Stimulated activated CD8-positive, alpha-beta memory T cell treated with anti-CD3 and anti-CD28 coated beads, Interleukin-4, amount 100 ng/mL, for 4 hours (primary cell): ENCODE results near the gene CRYBA2.
A peak's percentile ranks its signal among the peaks of the same experiment; 100 is the strongest.

Source experiments
- DNase-seq, 2 donors: peaks; one replicate each; pipeline ENCODE4 v3.0.0-alpha.2; 2020; ENCODE audit warnings: low read depth in 2 of 2, low spot score in 1 of 2

Gene CRYBA2

DNA sequence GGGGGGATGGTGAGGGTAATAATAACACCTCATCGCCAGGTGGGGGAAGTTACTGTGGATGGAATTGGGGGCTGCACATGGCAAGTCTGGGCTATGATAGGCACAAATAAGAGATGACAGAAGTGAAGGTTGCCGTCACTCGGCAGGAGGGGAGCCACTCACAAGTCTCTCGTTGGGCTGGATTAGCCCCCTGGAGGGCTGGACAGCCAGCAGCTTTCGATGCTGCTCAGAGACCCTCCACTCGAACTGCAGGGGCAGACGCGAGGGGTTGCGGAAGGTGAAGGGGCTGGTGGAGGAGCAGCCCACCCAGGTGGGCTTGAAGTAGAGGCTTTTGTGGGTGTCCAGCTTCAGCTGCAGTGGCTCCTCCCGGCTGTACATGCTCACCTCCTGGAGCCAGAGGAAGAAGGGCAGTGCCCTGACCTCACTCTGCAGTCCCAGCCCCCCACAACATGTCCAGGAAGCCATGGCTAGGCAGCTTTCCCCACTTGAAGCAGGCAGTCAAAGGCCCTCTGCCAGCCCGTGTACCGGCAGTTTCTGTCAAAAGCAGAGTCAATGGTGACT, 29.9 kb upstream of the CRYBA2 start:
- DNase-seq, result no peak

- DNase-seq, result no peak
Measured at GRCh38 chr2:219022616-219023015, 29.4 kb upstream of the CRYBA2 start.

GRCh38 chr2:219022041-219022440, 28.8 kb upstream of the CRYBA2 start:
- no peak for DNase-seq

GRCh38 chr2:219021591-219021990, 28.4 kb upstream of the CRYBA2 start:
- DNase-seq, result no peak

DNA sequence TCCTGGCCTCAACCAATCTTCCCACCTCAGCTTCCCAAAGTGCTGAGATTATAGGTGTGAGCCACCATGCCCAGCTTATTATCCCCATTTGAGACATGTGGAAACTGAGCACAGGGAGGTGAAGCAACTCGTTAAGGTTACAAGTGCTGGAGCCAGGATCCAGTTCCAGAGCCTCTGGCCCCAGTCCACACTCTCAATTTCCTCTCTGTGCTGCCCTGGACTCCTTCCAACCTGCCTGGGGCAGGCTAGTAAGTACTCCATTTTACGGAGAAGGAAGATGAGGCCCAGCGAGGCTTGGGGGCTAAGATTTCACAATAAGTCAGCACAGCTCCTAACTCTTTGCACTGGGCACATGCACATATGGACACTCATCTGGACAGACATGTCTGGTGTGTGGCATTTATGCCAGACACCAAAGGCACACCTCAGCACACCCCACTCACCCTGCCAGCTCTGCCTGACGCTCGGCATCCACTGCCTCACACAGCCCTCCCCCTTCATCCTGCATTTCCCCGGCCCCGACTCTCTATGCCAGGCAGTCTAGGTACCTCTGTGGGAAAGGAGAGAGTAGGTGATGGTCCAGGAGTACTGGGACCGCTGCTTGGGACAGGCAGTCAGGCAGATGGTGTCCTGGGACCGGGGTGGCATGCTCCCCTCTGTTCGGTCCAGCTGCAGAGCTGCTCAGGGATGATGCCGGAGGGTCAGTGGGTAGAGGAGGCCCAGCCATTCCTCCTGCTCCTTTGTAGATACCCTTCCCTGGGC, 27.6 kb upstream of the CRYBA2 start:
- DNase-seq, result no peak

GRCh38 chr2:219019436-219019835, 26.2 kb upstream of the CRYBA2 start:
- no peak for DNase-seq

- DNase-seq, result no peak
Measured at GRCh38 chr2:219018726-219019125, 25.5 kb upstream of the CRYBA2 start.

DNA sequence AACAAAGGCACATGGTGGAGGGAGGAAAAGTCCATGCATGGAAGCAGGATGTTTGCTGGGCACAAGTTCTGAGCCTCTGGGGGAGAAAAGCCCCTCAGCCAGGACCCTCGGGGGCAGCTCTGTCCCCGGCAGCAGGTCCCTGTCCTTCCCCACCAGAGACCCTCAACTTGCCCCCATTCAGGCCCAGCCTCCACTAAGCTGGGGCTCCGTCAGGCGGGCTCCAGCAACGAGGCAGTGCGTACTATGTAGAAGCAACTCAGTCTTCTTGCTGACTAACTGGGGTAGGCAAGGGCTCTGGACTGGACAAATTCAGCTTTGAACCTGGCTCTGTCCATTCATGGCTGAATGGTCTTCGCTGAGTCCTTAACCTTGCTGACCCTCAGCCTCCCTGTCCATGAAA, 25.1 kb upstream of the CRYBA2 start:
- no peak for DNase-seq

GRCh38 chr2:219017201-219017931, 24.1 kb upstream of the CRYBA2 start:
- DNase-seq, result no peak

DNA sequence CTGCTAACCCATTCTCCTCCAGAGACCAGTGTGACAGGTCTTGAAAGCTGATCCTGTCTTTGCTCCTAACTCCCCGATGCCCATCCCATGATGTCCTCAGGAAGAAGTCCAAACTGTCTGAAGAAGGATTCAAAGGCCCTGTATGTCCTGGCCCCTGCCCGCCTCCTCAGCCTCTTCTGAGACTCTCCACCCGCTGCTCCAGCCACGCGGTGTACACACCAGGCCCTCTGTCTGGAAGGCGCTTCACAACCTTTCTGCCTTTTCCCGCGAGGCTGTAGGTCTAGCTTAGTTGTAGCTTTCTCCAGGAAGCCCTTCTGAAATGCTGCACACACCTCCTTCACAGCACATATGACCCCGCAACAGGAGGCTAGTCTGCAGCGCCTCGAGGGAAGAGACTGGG, 23.5 kb upstream of the CRYBA2 start:
- no peak for DNase-seq

GRCh38 chr2:219010873-219011272, 17.7 kb upstream of the CRYBA2 start:
- DNase-seq, result no peak

DNA sequence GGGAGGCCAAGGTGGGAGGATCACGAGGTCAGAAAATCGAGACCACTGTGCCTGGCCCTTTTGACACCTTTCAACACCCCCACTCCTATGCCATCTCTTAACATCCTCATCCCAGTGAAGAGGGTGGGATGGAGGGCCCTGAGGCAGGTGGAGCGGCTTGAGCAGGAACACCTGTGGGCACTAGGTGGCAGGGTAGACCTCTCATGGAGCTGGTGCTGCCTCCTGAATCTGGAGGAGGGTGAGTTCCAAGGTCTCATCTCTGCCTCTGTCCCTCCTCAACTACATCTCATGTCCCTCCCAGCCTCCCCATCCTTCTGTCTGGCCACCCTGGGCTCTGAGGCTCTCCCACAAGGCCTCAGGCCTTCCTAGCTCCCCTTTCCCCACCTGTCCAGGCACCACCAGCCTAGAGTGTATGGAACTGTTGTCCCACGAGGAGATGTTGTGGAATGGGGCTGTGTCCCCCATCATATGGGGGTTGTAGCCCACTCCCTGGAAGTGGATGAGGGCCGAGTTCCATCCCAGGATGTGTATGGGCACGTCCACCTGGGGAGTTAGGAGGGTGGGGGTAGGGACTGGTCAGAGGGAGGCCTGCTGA, 17.0 kb upstream of the CRYBA2 start:
- DNase-seq, result no peak

DNA sequence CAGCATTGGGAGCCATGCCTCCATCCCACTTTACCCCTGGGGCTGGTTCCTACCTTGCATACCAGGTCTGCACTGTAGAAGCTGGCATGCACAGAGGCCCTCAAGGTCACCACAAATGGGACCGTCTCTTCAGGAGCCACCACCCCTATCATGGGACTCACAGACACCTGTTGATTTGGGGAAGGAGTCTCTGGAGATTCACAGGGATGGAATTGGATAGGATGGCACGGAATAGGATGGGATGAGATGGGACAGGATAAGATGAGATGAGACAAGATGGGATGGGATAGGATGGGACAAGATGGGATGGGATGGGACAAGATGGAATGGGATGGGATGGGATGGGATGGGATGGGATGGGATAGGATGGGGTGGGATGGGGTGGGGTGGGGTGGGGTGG, 16.1 kb upstream of the CRYBA2 start:
- DNase-seq, result no peak

DNA sequence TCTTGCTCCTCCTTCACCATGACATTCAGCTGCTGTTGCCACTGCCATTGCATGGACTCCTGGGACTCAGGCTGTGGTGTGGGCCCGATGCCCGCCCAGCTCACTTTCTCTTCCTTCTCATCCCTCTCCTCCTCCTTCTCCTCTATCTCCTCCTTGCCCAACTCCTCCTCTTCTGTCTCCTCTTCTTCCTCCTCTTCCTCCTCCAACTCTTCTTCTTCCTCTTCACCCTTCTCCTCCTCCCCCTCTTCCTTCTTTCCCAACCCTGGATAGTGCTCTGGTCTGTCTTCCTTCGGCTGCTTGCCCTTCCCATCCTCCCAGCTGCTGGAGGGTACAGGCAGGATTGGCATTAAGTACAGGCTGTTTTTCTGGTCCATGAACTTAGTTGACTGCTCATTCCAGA, 10.8 kb upstream of the CRYBA2 start:
- no peak for DNase-seq

GRCh38 chr2:219003267-219003634, 10.0 kb upstream of the CRYBA2 start:
- no peak for DNase-seq

- no peak for DNase-seq
Measured at GRCh38 chr2:219002395-219003266, 9.4 kb upstream of the CRYBA2 start.

DNA sequence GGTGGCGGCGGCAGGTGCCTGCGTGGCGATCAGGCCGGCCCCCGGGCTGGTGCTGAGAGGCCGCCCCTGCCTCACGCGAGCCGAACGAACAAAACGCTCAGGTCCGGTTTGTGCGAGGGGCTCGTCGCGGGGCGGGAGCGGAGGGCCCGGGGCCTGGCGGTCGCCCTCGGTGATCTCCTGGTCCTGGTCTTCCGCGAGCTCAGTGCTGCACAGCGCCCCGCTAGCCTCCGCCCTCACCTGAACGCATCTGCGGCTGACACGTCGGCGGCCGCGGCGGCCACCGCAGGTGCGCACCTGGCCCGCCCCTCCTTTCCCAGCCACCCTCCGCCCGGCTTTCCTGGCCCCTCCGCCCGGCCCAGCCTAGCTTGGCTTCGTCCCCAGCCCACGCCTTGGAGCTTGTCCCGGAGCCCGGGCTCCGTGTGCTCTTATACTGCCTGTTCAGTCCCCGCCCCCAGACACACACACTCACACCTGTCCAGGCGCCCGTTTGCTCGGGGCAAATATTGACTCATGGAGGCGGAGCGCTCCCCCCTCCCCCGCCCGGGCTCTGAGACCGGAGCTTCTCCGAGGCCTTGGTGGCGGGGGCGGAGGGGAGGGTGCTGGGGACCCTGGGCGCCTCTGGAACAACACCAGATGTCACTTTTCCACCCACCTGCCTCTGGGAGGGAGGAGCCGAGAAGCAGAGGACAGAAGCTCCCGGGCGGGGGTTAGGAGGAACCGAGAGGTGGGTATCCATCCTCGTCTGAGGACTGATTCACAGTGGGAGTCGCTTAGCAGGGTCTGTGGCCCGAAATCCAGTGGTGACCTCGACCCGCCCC, 8.6 kb upstream of the CRYBA2 start:
- DNase-seq, result peak in 1 of 2 donors; percentile 50

DNA sequence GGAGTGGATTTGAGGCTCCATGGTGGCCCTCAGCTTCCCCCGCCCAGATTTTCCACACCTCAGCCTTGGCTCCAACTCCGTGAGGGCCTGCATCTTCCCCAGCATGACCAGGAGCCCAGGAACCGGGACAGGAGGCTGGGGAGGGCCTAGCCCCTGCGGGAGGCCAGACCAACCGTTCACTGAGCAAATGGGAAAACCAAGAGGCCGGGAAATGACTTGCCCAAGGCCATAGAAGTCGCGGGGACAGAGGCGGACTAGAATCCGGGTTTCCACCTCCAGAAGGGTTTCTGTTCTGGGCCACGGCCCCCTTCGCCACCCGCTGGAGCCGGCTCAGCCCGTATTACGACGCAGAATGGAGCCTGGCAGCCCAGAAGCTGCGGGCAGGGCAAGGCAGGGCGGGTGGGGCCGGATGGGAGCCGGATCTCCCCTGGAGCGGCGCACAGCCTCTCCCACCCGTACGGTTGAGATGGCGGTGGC, 7.9 kb upstream of the CRYBA2 start:
- DNase-seq, result no peak

GRCh38 chr2:219000569-219000960, 7.3 kb upstream of the CRYBA2 start:
- no peak for DNase-seq

DNA sequence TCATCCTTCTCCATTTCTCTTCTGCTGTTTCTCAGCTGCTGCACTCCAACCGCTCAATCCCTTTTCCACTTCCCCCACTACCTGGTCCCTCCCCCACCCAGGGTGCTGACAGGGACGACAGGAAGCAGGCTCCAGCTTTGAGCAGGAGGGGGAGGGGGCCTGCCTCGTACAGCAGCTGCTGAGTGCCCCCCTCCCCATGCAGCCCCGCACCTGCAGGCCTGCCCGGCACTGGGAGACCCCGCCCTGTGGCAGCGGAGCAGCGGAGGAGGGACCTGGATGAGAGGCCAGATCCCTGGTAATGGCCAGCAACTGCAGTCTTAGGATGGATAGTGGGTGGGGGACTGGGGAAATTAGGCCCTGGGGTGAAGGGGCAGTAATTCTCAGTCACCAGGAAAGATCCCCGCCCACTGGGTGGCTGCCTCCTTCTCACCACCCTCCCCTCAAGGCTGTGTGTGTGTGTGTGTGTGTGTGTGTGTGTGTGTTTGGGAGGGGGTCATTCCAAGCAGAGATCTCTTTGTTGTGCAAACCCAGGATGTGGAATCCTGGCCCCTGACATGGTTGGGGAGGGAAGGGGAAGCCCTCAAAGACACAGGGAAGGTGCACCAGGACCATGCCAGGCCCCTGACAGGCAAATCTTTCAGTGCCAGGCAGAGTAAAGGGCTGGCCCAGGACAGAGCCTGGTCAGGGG, 6.8 kb upstream of the CRYBA2 start:
- DNase-seq, result no peak
